Measurements from ENCODE around the gene CXCL6.

Gene CXCL6

DNA sequence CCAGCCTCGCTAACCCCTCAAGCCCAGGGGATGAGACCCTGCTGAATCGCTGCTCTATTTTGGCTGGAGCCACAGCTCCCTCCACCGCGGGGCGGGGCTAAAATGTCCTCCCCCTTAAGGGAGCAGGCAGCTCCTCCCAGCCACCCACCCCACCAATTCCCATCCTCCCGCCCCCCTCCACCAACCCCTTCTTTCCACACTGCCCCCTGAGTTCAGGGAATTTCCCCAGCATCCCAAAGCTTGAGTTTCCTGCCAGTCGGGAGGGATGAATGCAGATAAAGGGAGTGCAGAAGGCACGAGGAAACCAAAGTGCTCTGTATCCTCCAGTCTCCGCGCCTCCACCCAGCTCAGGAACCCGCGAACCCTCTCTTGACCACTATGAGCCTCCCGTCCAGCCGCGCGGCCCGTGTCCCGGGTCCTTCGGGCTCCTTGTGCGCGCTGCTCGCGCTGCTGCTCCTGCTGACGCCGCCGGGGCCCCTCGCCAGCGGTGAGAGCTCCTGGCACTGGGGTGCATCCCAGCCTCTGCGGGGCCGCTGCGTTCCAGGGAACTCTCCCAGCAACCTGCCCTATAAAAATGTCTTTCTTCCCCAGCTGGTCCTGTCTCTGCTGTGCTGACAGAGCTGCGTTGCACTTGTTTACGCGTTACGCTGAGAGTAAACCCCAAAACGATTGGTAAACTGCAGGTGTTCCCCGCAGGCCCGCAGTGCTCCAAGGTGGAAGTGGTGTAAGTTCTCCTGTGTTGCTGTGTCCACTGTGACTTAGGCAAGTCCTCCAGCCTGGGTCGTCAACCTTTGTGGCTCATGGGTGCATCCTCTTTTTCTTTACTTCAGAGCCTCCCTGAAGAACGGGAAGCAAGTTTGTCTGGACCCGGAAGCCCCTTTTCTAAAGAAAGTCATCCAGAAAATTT is at the start of gene CXCL6:
Gene CXCL6 (plus strand): TSS at position 306 of the 907 bp plus-strand sequence. CDS start 73 bp downstream, at position 379.
- DNase-seq = peak in 2 of 56 donors; percentile 1 to 6

DNA sequence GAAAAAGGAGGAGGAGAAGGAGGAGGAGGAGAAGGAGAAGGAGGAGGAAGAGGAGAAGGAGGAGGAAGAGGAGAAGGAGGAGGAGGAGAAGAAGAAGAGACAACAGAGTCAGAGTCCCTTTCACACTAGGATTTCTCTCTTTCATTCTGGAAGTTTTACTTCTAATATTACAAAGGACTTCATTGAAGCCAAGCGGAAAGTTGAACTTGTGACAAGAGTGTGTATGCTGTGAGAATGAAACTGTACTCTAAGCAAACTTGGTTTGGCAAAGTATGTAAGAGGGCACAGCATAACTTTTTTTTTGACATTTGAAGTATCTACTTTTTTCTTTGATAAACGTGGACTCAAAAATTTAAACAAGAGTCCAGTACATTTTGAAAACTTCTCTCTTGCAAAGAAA is 48.1 kb upstream of the CXCL6 start:
- DNase-seq = no peak

DNA sequence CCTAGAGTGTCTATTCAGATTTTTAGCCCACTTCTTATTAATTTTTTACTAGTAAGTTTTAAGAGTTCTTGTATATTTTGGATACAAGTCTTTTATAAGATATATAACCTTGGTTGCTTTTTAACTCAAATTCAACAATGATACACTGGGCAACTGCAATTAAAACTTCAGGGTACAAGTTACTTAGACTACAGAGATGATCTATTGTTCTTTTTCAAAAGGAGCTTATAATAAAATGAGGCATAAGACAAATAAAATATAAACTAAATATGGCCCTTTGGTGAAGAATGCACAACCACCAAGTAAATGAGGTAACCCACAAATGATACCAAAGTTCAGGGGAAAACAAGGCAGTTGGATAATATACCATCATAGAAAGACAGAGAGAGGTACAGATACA is 37.6 kb upstream of the CXCL6 start:
- DNase-seq = no peak

DNA sequence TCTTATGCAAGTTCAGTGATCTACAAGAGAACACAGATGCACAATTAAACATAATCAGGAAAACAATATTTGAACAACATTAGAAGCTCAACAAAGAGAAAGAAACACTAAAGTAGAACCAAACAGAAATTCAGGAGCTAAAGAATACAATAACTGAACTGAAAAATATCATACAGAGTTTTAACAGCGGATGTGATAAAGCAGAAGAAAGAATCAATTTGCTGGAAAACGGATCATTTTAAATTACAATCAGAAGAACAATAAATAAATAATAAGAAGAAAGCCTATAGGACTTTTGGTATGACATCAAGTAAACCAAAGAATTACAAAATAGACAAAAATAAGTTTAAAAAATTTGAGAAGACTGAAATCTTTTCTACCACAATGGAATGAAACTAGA is 36.3 kb upstream of the CXCL6 start:
- no peak for DNase-seq

DNA sequence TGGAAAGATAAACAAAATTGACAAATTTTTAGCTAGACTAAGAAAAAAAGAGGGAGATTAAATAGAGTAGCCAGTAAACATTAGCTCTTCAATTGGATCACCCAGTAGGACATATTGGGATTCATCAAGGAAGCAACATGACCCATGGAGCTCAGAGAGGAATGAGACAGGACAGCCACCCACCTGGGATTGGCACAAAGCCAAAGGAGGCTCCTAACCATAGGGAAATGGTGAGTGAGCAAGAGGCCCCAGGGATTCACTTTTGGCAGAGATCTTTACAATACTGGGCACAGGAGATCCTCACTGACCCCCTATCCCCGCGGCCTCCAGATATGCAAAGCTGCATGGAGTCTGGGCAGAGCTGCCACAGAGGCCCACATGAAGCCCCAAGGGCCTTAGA is 34.8 kb upstream of the CXCL6 start:
- DNase-seq = no peak

DNA sequence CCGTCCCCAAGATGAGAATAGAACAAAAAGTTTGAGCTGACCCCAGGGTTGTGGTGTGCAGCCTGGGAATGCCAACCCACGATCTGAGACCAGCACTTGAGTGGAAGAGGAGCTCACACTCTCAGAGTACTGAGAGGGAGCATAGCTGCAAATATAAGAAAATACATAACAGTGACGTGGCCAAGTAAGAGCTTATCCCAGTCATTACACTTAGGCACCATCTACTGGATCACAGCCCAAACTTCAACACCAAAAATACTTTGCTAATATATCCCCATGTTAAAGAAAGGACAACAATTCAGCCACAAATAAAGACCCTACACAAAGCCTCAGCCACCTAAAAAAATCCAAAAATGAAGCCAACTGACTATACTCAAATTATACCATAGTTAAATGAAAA is 33.3 kb upstream of the CXCL6 start:
- no peak for DNase-seq

DNA sequence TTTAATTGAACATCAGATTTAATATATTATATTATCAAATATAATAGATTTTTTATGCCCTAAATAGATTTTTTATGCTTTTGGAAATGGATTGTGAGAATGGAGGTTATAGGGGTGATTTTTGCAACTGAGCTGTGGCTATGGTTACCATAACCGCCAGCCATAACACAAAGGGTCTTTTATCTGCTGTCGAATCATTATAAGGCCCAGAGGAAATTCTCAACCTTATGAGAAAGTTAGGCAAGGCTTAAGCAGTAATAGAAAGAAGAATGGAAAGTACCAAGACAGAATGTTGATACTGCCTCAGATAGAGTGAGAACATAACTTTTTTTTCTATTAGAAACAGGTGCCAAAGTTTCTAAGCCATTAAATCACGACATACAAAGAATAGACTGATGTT is 26.3 kb upstream of the CXCL6 start:
- DNase-seq = no peak

DNA sequence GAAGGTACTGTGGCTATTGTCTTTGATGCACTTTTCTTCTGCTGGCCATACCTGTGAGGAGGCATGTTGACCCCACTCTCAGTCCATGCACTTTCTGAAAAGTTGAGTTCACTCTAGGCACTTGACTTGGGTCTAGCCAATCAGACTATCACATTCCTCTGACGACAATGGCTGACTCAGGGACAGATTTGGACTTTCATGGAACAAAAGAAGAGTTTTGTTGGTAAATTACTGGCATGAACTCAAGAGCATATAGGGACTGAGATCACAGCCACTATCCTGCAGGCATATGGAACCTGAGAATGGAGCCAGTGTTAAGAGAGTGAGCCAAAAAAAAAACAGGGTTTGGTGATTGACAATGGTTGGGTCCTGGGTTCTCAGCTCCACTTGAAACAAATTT is 24.6 kb upstream of the CXCL6 start:
- DNase-seq = no peak

DNA sequence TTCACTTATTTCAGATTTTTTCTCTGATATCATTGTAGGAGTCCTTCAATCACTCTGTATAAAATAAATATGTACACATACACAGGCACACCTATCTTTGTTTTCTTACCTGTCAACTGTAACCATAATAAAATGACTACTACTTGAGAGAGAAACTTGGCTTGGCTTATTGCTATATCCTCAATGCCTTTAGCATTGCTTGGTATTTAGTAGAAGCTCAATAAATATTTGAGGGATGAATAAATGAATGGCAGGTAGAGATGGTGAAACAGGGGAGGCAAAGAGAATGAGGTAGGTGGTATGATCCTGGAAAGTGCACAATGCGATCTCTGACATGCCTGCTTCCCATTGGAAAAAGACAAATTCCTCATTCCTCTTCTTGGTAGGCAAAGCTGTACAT is 21.8 kb upstream of the CXCL6 start:
- DNase-seq = no peak

DNA sequence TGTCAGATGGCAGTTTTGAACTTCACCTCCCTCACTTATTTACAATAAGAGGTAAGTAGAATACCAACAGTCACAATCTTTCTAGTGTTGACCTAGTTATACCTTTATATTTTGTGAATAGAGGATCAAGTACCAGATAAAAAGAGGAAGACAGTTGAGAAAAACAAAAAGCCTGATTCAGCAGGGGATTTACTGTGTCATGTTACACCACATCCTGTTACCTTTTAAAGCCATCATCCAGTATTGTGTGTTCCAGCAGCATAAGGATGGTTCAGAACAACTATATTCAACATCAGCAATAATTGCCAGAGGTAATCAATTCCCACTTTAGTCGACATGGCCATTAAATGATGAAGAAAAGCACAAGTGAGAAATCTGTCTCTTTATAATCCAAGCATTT is 21.3 kb upstream of the CXCL6 start:
- DNase-seq = no peak

DNA sequence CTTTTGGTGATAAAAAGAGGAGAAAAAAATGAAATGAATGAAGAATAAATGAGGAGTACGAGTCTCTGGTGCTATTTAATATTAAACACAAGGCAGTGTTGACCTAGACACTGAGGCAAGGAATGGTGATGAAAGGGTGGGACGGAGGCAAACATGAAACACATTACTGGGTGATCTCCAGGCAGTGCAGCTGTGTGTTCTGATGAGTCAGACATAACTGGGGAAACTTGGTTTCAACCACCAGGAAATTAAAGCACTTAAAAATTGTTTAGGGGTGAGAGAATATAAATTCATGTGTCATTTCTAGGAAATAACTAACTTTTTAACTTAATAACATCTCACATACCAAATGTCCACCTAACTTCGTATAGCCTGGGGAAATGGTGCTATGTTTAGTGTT is 19.7 kb upstream of the CXCL6 start:
- DNase-seq = no peak

DNA sequence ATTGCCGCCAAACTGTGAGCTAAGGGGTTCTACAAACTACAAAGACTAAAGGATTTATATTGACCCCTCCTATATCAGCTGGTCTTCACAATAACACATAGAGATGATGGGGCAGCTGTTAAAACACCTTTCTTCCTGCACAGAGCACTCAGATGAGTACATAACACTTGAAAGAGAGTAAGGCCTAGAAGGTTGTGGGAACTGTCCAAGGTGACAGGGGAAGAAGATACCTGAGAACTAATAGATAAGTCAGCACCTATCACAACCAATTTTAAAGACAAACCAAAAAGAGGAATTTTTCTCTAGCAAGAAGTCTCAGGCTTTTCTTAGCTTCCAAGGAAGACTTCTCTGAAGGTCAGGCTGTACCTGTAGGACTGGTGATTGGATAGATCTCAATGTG is 19.1 kb upstream of the CXCL6 start:
- DNase-seq = no peak

DNA sequence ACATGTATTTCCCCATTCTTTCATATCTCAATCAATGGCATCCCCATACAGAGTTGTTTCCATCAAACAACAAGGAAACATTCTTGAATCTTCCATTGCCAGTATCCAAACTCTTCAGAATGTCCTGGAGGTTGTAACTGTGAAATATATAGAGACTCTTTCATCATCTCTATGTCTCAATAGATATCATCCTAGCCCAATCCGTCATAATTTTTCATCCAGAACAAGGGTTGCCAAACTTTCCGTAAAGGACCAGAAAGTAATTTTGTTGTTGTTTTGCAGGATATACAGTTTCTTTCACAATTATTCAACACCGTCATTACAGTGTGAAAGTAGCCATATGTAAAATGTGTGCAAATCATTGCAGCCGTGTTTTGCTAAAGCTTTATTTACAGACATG is 15.2 kb upstream of the CXCL6 start:
- DNase-seq = no peak

DNA sequence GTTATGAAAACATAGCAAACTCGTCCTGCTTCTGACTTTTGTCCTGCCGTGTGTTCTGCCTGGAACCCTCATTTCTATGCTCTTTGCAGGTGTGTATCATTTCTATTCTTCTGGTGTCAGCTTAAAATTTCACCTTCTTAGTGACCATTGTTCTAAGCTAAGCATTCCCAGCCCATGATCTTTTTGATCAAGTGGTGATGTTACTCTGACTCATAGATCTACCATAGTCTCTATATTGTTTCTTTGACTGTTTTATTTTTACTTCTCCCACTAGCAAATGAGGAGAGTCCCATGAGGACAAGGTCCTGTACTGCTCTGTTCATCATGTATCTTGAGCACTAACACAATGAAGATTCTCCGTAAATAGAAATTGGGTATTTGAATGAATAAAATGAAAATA is 14.1 kb upstream of the CXCL6 start:
- no peak for DNase-seq

DNA sequence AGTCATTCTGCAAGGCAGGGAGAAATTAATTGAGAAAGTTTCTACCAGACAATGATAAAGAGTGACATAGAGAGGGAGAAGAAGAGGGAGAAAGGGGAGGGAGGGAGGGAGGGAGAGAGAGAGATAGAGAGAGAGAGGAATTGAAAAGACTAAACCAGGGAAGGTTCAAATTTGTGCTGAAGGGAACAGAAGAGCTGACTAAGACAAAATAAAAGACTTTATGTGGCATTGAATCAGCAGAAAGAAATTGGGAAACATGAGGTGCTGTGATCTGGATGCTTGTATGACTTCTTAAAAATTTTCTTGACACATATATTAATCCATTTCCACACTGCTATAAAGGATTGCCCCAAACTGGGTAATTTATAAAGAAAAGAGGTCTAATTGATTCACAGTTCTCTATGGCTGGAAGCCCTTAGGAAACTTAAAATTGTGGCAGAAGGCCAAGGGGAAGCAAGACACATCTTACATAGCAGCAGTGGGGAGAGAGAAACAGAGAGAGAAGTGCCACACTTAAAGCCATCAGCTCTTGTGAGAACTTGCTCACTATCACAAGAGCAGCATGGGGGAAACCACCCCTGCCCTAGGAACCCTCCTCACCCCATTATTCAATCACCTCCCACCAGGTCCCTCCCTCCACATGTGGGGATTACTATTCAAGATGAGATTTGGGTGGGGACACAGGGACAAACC is 13.5 kb upstream of the CXCL6 start:
- DNase-seq = no peak

DNA sequence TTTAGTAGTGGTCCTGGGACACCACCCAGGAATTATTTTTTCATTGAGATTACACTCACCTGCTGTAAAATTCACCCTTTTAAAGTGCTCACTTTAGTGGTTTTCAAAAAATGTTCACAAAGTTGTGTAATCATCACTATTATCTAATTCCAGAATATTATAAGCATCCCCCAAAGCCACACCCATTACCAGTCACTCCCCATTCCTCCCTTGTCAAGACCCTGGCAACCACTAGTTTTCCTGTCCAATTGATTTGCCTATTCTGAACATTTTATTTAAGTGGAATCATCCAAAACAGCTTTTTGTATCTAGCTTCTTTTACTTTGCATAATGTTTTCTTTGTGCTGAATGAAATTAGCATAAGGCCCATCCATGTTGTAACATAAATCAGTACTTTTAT is 12.7 kb upstream of the CXCL6 start:
- DNase-seq = no peak

DNA sequence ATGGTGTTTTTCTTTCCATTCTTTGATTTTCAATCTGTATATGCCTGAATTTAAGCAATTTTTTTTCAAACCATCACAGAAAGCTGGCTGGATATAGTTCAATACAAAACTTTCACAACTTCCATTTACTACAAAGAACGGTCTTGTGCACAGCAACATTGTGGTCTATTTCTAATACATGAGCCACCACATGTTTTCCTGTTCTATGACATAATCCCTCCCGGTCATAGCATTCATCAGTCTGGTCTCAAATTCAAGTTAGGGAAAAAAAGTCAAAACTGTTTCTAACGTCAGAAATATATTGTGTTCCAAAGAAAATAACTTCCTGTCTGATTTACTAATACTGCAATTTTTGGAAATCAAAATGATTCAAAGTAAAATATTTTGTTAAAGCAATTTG is 7.5 kb upstream of the CXCL6 start:
- DNase-seq = no peak

DNA sequence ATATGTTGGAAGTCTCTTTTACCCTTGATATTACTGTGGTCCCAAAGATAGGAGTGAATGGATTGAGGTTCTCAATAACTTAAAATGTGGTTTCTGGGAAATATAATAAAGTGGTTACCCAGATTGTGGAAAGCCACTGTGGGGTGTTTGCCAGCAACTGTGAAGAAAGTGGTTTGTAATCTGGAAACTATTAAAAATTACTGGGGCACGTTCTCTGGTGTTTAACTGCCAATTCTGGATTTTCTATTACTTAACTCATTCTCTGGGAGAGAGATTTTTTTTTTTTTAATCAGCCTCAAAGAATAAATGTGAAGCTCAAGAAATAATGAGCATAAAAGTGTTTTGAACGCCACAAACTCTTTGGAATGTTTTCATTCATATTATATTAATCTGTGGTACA is 4.9 kb upstream of the CXCL6 start:
- no peak for DNase-seq

DNA sequence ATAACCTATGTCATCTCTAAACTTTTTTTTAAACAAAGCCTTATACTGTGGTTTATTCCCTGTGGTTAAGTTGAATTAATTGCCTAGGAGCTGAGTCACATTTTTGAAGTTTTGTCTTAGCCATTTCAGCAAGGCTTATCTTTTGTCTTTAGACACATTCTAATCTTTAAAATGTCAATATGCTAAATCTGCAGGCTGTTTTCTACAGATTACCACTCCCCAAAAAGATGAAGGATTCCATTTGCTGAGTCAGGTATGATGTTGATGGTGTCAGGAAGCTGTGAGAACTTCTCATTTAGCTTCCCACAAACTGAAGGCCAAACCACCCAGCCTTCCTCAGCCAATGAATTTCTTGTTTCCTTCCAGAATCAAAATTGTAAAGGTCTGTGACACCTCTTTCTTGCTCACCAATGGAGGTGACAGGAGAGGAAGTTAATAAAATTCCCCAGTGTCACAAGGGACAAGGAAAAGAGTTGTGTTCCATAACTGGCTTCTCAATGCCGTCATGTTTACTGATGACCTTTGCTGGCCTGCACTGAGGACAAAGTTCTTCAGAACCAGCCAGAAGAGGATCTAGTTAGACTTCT is 3.7 kb upstream of the CXCL6 start:
- no peak for DNase-seq

DNA sequence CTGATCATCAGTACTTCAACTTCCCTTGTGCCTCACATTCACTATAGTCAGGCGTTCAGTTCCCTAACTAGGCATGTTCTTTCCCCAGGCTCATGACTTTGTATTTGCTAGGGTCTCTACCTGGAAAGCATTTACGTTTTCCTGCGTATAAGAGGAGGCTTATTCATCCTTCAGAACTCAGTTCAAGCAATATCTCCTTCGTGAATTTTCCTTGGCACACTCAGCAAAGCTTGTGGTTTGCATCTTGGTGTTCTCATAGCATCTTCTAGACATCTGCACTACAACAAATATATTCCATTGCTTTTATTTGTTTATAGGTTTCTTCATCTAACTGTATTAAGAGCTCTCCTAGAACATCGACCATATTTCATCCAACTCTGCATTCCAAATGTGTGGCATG is 2.6 kb downstream of the CXCL6 start:
- no peak for DNase-seq

DNA sequence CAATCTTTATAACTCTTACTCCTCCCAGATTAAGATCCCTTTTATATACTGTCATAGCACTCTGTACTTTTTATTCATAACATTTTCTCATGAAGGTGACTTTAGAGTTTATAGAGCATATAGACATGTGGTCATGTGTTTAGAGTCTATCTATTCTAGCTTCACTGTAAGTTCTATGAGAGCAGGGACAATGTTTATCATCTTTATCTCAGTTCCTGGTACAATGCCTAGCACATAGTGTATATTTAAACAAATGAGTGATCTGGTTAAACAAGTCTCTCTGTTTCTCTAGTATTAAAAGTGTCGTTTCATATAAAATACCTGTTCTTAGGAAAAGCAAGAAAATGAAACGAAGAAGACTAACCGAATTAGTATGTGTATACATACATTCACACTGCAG is 3.2 kb downstream of the CXCL6 start:
- no peak for DNase-seq

DNA sequence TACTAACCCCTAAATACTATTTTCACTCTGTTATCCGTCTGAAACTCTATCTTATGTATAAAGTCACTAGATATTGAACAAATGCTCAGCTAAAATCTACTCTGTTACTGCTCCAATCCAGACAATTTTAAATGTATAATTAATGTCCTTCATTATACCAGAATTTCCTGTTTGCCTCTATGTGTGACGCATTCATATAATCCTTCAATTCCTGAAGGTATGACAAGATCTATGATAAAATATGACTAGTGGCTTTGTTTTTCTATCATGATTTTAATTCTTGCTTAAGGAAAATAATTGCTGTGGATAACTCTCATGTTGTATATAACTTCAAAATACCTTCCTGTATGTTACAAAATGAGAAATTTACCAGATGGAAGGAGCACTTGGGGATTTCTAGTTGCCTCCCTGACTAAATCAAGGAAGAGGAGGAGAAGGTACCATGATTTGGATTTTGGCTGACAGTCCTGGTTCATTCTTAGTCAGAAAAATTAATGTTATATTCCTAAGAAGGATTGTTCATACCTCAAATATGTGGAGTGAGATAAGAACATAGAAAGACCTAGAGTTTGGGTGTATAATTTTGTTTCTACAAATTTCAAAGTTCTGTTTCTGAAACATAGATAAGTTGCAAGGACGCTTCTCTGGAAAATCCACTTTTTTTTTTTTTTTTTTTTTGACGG is 4.9 kb downstream of the CXCL6 start:
- no peak for DNase-seq

All from nucleus accumbens (tissue), 56 donors.